ENCODE results near the gene EHMT1. TPM values are rescaled to one million over a fixed set of nuclear protein-coding genes. Genes with fewer than 3 reads are reported as not detected.

The EHMT1 gene
- total RNA-seq, 1 donor = 46.3 TPM

- Histone ChIP-seq H3K4me2 (ENCODE audit: insufficient read depth, low read length) (no peak overlapping the region), H2AFZ (ENCODE audit: low read length) (no peak overlapping the region), H3K79me2 (ENCODE audit: insufficient read depth, low read length) (peaks cover 89% of the 10 kb centered on the region), H3K27me3 (ENCODE audit: insufficient read depth, low read length) (no peaks in the 10 kb centered on the region), H3K9me3 (ENCODE audit: low read depth, low read length) (no peaks in the 10 kb centered on the region), H3K36me3 (ENCODE audit: insufficient read depth, low read length) (peaks cover 5% of the 10 kb centered on the region), H3K4me1 (ENCODE audit: insufficient read depth, low read length) (peaks cover 9% of the 10 kb centered on the region), H3K4me3 (ENCODE audit: insufficient read depth, low read length) (no peak overlapping the region), H4K20me1 (ENCODE audit: insufficient read depth, low read length) (peaks cover 55% of the 10 kb centered on the region), H3K27ac (ENCODE audit: low read depth, low read length) (no peak overlapping the region)
- DNase-seq (ENCODE audit: insufficient read length, low spot score, missing footprints) = no peak
- no peak for TF ChIP-seq CTCF (IDR thresholded peaks at IDR 0.05; ENCODE audit: extremely low read depth, low read depth, low read length)
Measured at GRCh38 chr9:137665226-137665625, 46.4 kb downstream of the EHMT1 start.

GRCh38 chr9:137665697-137666512 is 47.1 kb downstream of the EHMT1 start:
- H4K20me1 ChIP-seq (ENCODE audit: insufficient read depth, low read length) = peaks cover 62% of the 10 kb centered on the region
- no peak overlapping the region for H3K4me2 ChIP-seq (ENCODE audit: insufficient read depth, low read length)
- H3K36me3 ChIP-seq (ENCODE audit: insufficient read depth, low read length) = peaks cover 5% of the 10 kb centered on the region

GRCh38 chr9:137666513-137666822 is 47.7 kb downstream of the EHMT1 start:
- Histone ChIP-seq H4K20me1 (ENCODE audit: insufficient read depth, low read length) (peaks cover 64% of the 10 kb centered on the region), H2AFZ (ENCODE audit: low read length) (no peak overlapping the region), H3K9me3 (ENCODE audit: low read depth, low read length) (no peaks in the 10 kb centered on the region), H3K36me3 (ENCODE audit: insufficient read depth, low read length) (peaks cover 5% of the 10 kb centered on the region), H3K4me1 (ENCODE audit: insufficient read depth, low read length) (peaks cover 9% of the 10 kb centered on the region), H3K4me3 (ENCODE audit: insufficient read depth, low read length) (no peak overlapping the region), H3K79me2 (ENCODE audit: insufficient read depth, low read length) (peaks cover 91% of the 10 kb centered on the region), H3K27ac (ENCODE audit: low read depth, low read length) (no peak overlapping the region), H3K4me2 (ENCODE audit: insufficient read depth, low read length) (no peak overlapping the region), H3K27me3 (ENCODE audit: insufficient read depth, low read length) (no peaks in the 10 kb centered on the region)
- TF ChIP-seq CTCF (IDR thresholded peaks at IDR 0.05; ENCODE audit: extremely low read depth, low read depth, low read length) = no peak
- DNase-seq (ENCODE audit: insufficient read length, low spot score, missing footprints) = no peak

More at GRCh38 chr9:137665697-137666512, 47.1 kb downstream of the EHMT1 start:
- no peak overlapping the region for H3K27ac ChIP-seq (ENCODE audit: low read depth, low read length)
- H3K27me3 ChIP-seq (ENCODE audit: insufficient read depth, low read length) = no peaks in the 10 kb centered on the region
- no peak for DNase-seq (ENCODE audit: insufficient read length, low spot score, missing footprints)
- H3K4me1 ChIP-seq (ENCODE audit: insufficient read depth, low read length) = peaks cover 9% of the 10 kb centered on the region
- no peak overlapping the region for H2AFZ ChIP-seq (ENCODE audit: low read length)
- TF ChIP-seq CTCF (IDR thresholded peaks at IDR 0.05; ENCODE audit: extremely low read depth, low read depth, low read length) = no peak
- H3K9me3 ChIP-seq (ENCODE audit: low read depth, low read length) = no peaks in the 10 kb centered on the region
- H3K4me3 ChIP-seq (ENCODE audit: insufficient read depth, low read length) = no peak overlapping the region
- H3K79me2 ChIP-seq (ENCODE audit: insufficient read depth, low read length) = peaks cover 89% of the 10 kb centered on the region

- Histone ChIP-seq H3K27ac (ENCODE audit: low read depth, low read length) (no peak overlapping the region), H3K79me2 (ENCODE audit: insufficient read depth, low read length) (peaks cover 93% of the 10 kb centered on the region), H3K9me3 (ENCODE audit: low read depth, low read length) (no peaks in the 10 kb centered on the region), H2AFZ (ENCODE audit: low read length) (no peak overlapping the region), H3K4me2 (ENCODE audit: insufficient read depth, low read length) (no peak overlapping the region), H4K20me1 (ENCODE audit: insufficient read depth, low read length) (peaks cover 71% of the 10 kb centered on the region), H3K4me1 (ENCODE audit: insufficient read depth, low read length) (peaks cover 9% of the 10 kb centered on the region), H3K27me3 (ENCODE audit: insufficient read depth, low read length) (no peaks in the 10 kb centered on the region), H3K4me3 (ENCODE audit: insufficient read depth, low read length) (no peak overlapping the region), H3K36me3 (ENCODE audit: insufficient read depth, low read length) (peaks cover 5% of the 10 kb centered on the region)
- no peak for DNase-seq (ENCODE audit: insufficient read length, low spot score, missing footprints)
- TF ChIP-seq CTCF (IDR thresholded peaks at IDR 0.05; ENCODE audit: extremely low read depth, low read depth, low read length) = no peak
Measured at GRCh38 chr9:137666955-137667670, 48.3 kb downstream of the EHMT1 start.
